NCI-H1694 treated with DMSO at 0.1 percent for 48 hours (cell line): Measurements from ENCODE around the gene LRRC8C.

ENCODE experiments used
- DNase-seq: peaks from one replicate; lab custom pipeline; 2025; lab: John Stamatoyannopoulos, UW

The LRRC8C gene

GRCh38 chr1:89671775-89672488 lies 39.0 kb downstream of the LRRC8C start:
- no peak for DNase-seq

- no peak for DNase-seq
Measured at GRCh38 chr1:89672489-89673183, 39.7 kb downstream of the LRRC8C start.

GRCh38 chr1:89673251-89673650 lies 40.3 kb downstream of the LRRC8C start:
- no peak for DNase-seq

- DNase-seq, result no peak
Measured at GRCh38 chr1:89675677-89676076, 42.8 kb downstream of the LRRC8C start.

- no peak for DNase-seq
Measured at GRCh38 chr1:89681045-89681729, 48.3 kb downstream of the LRRC8C start.

- no peak for DNase-seq
Measured at GRCh38 chr1:89682611-89683010, 49.7 kb downstream of the LRRC8C start.

- DNase-seq, result no peak
Measured at GRCh38 chr1:89685461-89685860, 52.5 kb downstream of the LRRC8C start.

GRCh38 chr1:89686520-89686919 lies 53.6 kb downstream of the LRRC8C start:
- DNase-seq, result no peak

GRCh38 chr1:89687254-89687653 lies 54.3 kb downstream of the LRRC8C start:
- no peak for DNase-seq

- no peak for DNase-seq
Measured at GRCh38 chr1:89688607-89689006, 55.7 kb downstream of the LRRC8C start.

- no peak for DNase-seq
Measured at GRCh38 chr1:89689234-89689633, 56.3 kb downstream of the LRRC8C start.

- DNase-seq, result no peak
Measured at GRCh38 chr1:89690595-89690994, 57.7 kb downstream of the LRRC8C start.

- DNase-seq, result no peak
Measured at GRCh38 chr1:89692601-89693521, 59.9 kb downstream of the LRRC8C start.

GRCh38 chr1:89695847-89696246 lies 62.9 kb downstream of the LRRC8C start:
- DNase-seq, result no peak

GRCh38 chr1:89697383-89697782 lies 64.5 kb downstream of the LRRC8C start:
- DNase-seq, result no peak

GRCh38 chr1:89698020-89698560 lies 65.2 kb downstream of the LRRC8C start:
- DNase-seq, result no peak

- no peak for DNase-seq
Measured at GRCh38 chr1:89698624-89699023, 65.7 kb downstream of the LRRC8C start.

GRCh38 chr1:89699451-89699986 lies 66.6 kb downstream of the LRRC8C start:
- no peak for DNase-seq

- DNase-seq, result no peak
Measured at GRCh38 chr1:89701746-89702241, 68.9 kb downstream of the LRRC8C start.

- DNase-seq, result no peak
Measured at GRCh38 chr1:89702520-89703045, 69.7 kb downstream of the LRRC8C start.

- DNase-seq, result no peak
Measured at GRCh38 chr1:89703469-89703868, 70.5 kb downstream of the LRRC8C start.
